GM12864 (cell line): ENCODE results near the gene GRHL3.
"Not testable (repeated sequence)": the region's sequence is repeated elsewhere in the genome, so short reads cannot be mapped to it uniquely, and the experiment has no call there.

Source experiments
- DNase-seq: peaks from one replicate; pipeline ENCODE4 v3.0.0-alpha.2; 2011; ENCODE audit warnings: low read depth
- H3K4me3 ChIP-seq: 2 replicates; pipeline ENCODE4 v1.5.1; 2011; ENCODE audit warnings: mild to moderate bottlenecking, low read depth, low read length, control low read depth
- CTCF ChIP-seq: IDR thresholded peaks from 2 replicates; pipeline ENCODE4 v1.5.1; 2011; ENCODE audit warnings: low read depth, mild to moderate bottlenecking, moderate library complexity, low read length, control low read depth, inconsistent platforms; ENCODE audit errors: missing control alignments

Gene GRHL3

DNA sequence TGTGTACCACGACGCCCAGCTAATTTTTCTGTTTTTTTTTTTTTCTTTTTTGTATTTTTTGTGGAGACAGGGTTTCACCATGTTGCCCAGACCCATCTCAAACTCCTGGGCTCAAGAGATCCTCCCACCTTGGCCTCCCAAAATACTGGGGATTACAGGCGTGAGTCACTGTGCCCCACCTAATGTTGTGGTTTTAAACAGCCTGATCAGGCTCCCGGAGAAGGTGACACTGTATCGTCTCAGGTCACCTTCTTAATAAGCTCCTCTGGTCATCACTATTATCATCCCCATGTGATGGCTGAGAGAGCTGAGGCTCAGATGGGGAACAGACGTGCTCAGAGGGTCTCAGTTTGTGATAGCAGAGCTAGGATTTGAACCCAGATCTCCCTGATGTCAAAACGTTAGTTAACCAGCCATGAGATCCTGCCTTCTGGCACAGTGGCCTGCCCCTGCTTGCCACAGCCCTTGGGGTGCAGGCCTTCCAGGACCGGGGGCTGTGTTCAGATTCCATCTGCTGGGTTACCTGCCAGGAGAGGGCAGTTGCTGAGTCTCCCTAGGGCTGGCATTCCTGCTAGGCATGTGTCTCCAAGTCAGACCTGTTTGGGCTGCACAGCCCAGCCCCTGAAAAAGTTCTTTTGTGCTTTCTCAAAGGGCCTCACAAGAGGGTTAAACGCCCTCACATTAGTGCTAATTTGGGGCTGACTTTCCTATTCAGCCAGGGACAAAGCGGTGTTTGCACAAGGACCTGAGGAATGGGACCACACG, 32.7 kb upstream of the GRHL3 start:
- DNase-seq: no peak
- no peak overlapping the region for H3K4me3 ChIP-seq
- TF ChIP-seq CTCF: no peak

- DNase-seq: not testable (repeated sequence)
Observed at GRCh38 chr1:24287779-24288178, 31.4 kb upstream of the GRHL3 start.

GRCh38 chr1:24288479-24288878, 30.7 kb upstream of the GRHL3 start:
- no peak overlapping the region for H3K4me3 ChIP-seq
- no peak for DNase-seq
- TF ChIP-seq CTCF: no peak

More at GRCh38 chr1:24287779-24288178, 31.4 kb upstream of the GRHL3 start:
- not testable (repeated sequence) for H3K4me3 ChIP-seq

DNA sequence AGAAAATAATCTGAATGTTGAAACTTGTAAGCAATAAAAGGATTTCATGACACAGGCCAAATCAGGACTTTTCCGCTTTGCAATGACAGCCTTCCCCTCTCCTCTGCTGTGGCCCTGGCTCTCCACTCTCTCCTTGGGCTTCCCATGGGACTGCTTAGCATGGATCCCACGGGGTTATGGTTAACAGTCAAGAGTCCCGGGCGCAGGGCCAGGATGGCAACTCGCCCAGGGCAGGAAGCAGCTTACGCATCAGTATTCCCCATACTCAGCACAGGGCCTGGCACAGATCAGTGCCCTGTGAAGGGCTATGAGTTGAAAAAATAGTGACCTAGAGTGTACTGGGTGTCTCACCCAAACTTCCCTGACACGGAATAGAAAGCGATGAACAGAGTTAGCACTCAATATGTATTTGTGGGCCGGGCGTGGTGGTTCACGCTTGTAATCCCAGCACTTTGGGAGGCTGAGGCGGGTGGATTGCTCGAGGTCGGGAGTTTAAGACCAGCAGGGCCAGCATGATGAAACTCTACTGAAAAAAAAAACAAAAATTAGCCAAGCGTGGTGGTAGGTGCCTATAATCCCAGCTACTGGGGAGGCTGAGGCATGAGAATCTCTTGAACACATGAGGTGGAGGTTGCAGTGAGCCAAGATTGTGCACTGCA, 29.1 kb upstream of the GRHL3 start:
- no peak for DNase-seq
- no peak for TF ChIP-seq CTCF
- no peak overlapping the region for H3K4me3 ChIP-seq

DNA sequence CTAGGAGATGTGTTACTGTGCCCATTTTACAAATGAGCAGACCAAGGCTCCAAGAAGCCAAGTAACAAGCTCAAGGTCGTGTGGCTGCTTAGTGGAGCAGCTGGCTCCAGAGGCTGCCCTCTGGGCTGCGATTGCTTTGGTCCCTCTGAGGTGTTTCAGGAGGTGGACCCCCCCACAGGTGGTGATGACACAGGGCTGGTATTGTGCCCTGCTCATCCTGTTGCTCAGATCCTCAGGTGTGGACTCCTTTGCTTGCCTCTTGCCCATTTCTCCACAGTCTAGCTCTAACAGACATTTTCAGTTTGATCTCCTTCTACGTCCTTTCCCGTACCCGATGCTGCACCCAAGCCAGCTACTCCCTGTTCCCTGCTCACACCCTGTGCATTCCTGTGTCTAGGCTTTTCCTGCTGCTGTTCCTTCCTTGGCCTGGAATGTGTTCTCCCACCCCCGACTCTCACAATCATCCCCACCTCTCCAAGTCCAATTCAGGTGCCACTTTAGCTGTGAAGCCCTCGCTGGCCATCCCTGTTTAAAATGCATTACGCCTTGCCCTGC, 28.1 kb upstream of the GRHL3 start:
- no peak for TF ChIP-seq CTCF
- DNase-seq: no peak
- H3K4me3 ChIP-seq: no peak overlapping the region

DNA sequence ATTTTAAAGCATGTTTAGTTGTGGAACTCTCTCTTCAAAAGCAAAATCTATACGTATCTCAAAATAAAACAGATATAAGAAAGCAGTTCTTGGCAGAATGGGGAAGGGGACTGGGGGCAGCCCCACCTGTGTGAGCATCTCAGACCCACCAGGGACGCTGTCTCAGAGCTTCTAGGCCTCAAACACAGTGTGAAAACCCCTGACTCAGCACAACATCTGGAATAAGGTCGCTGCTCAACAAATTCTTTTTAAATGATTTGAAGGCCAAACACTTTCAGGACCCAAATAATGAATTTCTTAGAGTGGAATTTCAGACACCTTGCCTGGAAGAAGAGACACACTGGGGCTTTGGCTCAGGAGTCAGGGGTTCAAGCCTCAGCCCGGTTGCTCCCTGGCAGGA, 27.1 kb upstream of the GRHL3 start:
- DNase-seq: no peak
- no peak overlapping the region for H3K4me3 ChIP-seq
- no peak for TF ChIP-seq CTCF

DNA sequence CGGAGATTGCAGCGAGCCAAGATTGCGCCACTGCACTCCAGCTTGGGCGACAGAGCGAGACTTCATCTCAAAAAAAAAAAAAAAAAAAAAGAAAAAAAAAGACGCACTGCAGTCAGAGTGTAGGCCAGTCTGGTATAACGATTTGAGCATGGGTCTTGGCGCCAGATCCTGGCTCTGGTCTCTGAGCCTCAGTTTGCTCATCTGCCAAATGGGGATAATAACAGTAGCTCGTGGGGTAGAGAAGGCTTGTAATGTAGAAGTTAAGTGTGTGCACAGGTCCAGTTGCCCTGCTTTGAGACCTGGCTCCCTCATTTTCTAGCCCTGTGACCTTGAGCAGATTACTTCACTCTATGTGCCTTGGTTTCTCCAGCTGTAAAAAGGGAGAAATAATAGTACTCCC, 26.3 kb upstream of the GRHL3 start:
- DNase-seq: no peak
- TF ChIP-seq CTCF: no peak
- H3K4me3 ChIP-seq: no peak overlapping the region
